GOT3 (cell line): ENCODE data around the gene SLC25A47.
"Not testable (repeated sequence)": the region's sequence is repeated elsewhere in the genome, so short reads cannot be mapped to it uniquely, and the experiment has no call there.

Source experiments
- DNase-seq: peaks from one replicate; lab custom pipeline; 2025; ENCODE audit warnings: mixed read lengths; lab: John Stamatoyannopoulos, UW

SLC25A47 gene

GRCh38 chr14:100290607-100291304 is 32.4 kb upstream of the SLC25A47 start:
- no peak for DNase-seq

DNA sequence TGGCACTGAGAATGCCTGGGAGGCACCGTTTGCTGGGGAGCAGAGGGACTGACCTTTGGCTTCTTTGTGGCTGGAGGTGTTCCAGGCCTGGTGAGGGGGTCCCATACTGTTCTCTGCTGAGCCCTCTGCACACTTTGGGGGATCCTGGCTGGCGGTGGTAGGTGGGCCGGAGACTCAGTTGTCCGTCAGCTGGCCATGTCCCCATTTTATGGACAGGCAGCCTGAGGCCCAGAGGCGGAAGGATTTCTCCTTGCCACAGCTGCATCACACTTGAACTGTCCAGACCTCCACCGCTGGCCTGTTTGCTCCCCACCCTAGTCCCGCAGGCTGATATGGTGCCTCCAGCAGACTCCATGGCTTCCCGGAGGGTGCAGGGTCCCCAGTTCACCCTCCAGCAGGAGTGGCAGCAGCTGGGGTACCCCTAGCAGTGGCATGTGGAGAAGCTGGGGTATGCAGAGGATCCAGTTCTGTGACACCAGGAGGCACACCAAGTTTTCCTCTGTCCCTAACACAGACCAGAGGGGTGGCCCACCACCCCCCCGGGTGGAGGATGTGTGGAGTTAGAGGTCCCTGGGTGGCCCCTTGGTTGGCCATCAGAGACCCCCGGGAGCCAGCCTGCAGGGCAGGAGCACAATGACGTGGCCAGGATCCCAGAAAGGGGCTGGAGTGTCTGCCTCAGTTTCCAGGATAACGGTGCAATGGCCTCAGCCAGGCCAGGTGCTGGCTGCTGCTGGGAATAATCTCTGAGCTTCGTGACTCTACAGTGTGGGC is 31.6 kb upstream of the SLC25A47 start:
- DNase-seq = no peak

- no peak for DNase-seq
Observed at GRCh38 chr14:100292301-100292775, 30.8 kb upstream of the SLC25A47 start.

GRCh38 chr14:100292776-100293461 is 30.2 kb upstream of the SLC25A47 start:
- DNase-seq = no peak

GRCh38 chr14:100293497-100294212 is 29.5 kb upstream of the SLC25A47 start:
- DNase-seq = no peak

- DNase-seq = peak; percentile 5
Observed at GRCh38 chr14:100294213-100294962, 28.8 kb upstream of the SLC25A47 start.

- DNase-seq = no peak
Observed at GRCh38 chr14:100294963-100295330, 28.2 kb upstream of the SLC25A47 start.

DNA sequence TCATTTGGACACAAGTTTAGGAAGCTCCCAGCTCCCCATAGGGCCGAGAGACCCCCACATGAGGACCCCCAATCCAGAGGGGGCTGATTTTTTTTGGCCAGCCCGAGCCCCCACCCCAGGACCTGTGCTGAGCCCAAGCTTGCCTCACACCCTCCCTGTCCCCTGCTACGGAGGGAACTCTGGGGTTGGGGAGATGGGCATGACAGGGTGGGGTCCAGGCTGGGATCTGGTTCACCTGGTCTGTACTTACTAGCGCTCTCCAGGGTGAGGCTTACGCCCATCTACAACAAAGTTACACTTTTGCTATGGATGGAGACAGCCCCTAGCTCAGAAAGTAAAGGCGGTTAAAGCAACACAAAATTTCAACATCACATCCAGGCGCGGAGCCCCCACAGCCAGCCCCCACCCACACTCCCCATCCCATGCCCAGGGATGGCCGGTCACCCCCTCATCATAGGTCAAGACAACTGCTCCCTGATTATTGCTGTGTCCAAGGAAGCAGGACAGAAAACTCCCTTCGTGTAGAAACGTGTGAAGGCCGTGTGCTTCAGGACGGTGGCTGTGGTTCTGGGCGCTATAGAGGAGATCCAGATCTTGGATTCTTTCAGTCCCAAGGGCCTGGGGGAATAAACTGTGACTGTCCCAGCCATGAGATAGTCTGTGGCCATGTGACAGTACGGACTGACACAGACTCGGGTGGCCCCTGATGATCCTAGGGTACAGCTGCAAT is 27.6 kb upstream of the SLC25A47 start:
- no peak for DNase-seq

GRCh38 chr14:100296106-100296651 is 27.0 kb upstream of the SLC25A47 start:
- DNase-seq = no peak

DNA sequence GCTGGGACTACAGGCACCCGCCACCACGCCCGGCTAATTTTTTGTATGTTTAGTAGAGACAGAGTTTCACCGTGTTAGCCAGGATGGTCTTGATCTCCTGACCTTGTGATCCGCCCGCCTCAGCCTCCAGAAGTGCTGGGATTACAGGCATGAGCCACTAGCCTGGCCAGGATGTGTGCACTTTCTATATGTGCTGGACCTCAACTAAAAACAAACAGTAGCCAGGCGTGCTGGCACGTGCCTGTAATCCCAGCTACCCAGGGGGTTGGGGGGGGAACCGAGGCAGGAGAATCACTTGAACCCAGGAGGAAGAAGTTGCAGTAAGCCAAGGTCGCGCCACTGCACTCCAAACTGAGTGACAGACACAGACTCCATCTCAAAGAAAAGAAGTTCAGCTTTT is 26.4 kb upstream of the SLC25A47 start:
- not testable (repeated sequence) for DNase-seq

DNA sequence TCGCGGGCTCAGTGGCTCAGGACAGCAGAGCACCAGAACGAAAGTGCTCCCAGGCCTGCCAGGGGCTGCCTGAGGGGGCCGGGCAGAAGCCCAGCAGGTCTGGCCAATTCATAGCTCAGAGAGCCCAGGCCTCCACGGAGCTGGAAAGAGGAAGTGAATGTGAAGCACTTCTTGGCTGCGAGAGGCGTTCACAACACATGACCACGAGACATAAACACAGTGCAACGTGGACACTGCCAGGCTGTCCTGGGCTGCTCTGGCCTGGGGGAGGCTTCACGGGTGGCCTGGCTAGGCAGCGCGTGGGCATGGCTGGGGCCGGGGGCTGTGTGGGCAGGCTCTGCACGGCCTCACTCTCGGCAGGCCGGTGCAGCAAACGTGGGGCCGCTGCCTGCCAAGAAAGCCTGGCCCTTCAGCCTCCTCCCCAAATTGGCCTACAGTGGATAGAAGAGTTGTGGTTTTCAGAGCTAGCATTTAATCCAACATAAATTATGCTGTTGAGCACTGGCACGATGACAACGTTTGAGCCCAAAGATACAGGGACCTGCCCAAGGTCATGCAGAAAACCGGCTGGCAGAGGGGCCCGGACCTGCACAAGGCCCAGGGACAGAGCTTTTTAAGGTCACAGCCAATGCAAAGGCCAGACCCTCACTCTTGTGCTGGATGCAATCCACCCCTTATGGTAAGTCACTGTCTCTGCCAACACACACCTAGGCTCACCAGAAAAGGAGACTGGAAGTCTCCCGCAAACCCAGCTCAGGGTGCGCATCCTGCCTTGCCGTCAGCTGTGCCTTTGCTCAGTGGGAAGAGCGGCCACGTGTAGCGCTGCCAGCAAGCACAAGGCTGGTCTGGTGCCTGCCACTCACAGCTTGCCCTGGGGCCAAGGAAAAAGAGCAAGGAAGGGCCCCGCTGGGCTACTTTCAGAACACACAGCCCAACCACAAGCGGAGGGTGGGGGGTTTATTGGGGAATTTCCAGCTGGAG is 25.5 kb upstream of the SLC25A47 start:
- no peak for DNase-seq

GRCh38 chr14:100298551-100299237 is 24.4 kb upstream of the SLC25A47 start:
- DNase-seq = no peak

DNA sequence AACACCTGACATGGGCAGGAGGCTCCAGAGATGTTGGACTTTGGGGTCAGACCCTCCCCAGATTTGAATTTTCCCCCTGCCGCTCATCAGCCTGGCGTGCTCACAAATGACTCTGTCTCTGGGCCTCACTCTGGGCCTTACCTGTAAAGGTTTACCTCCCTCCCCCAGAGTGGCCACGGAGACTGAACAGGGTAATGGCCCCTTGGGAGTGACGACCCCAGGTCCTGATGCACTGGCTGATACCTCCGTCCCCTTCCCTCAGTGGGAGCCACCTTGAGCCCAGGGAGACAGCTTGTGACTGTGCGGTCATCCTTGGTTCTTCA is 23.9 kb upstream of the SLC25A47 start:
- DNase-seq = no peak

GRCh38 chr14:100302616-100303015 is 20.5 kb upstream of the SLC25A47 start:
- DNase-seq = no peak

- no peak for DNase-seq
Observed at GRCh38 chr14:100303179-100303578, 20.0 kb upstream of the SLC25A47 start.

- no peak for DNase-seq
Observed at GRCh38 chr14:100303925-100304324, 19.2 kb upstream of the SLC25A47 start.

DNA sequence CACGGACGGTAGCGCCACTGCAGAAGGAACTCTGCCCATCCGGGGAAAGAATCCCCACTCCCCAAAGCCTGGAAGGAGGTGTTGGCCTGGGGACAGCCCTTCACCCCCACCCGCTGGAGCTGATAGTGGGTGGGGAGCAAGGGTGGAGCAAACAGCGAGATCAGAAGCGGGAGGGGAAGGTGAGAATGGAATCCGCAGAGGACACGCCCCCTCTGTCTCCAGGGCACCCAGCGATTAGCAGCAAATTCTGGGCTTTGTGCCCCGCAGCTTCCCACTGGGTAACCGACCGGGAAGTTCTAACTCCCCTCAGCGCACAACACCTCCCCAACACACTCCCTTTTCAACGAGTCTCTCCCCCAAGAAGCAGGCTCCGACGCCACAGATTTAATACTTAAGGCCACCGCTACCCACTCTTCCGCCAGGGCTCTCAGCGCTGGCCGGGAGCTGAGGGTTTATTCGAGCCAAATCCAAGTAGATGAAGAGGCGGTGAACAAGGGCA is 18.3 kb upstream of the SLC25A47 start:
- no peak for DNase-seq

- no peak for DNase-seq
Observed at GRCh38 chr14:100305324-100306100, 17.6 kb upstream of the SLC25A47 start.
